CD4-positive, alpha-beta T cell treated with Interleukin-17A for 4 hours (primary cell): Measurements from ENCODE around the gene NUP54.

ENCODE experiments used
- DNase-seq: peaks from one replicate; pipeline ENCODE4 v3.0.0-alpha.2; 2020; ENCODE audit warnings: mixed read lengths

The NUP54 gene

GRCh38 chr4:76148142-76148865 is at the start of gene NUP54:
Gene NUP54 (minus strand): TSS chr4:76148397. CDS start chr4:76148374, 23 bp downstream.
- peak; percentile 95 for DNase-seq

GRCh38 chr4:76197031-76197743 is 49.0 kb upstream of the NUP54 start:
- DNase-seq = no peak

GRCh38 chr4:76196376-76196775 is 48.2 kb upstream of the NUP54 start:
- DNase-seq = no peak

GRCh38 chr4:76195326-76195725 is 47.1 kb upstream of the NUP54 start:
- DNase-seq = no peak

GRCh38 chr4:76194325-76194724 is 46.1 kb upstream of the NUP54 start:
- DNase-seq = no peak

GRCh38 chr4:76192236-76192635 is 44.0 kb upstream of the NUP54 start:
- no peak for DNase-seq

GRCh38 chr4:76188557-76188956 is 40.4 kb upstream of the NUP54 start:
- DNase-seq = no peak

GRCh38 chr4:76188149-76188548 is 40.0 kb upstream of the NUP54 start:
- DNase-seq = no peak

GRCh38 chr4:76187152-76187551 is 39.0 kb upstream of the NUP54 start:
- no peak for DNase-seq

- no peak for DNase-seq
Observed at GRCh38 chr4:76182463-76182862, 34.3 kb upstream of the NUP54 start.

- DNase-seq = peak; percentile 88
Observed at GRCh38 chr4:76179398-76180318, 31.5 kb upstream of the NUP54 start.

GRCh38 chr4:76178296-76178695 is 30.1 kb upstream of the NUP54 start:
- DNase-seq = no peak

- DNase-seq = no peak
Observed at GRCh38 chr4:76177709-76178108, 29.5 kb upstream of the NUP54 start.

GRCh38 chr4:76175336-76175735 is 27.1 kb upstream of the NUP54 start:
- DNase-seq = no peak

GRCh38 chr4:76174216-76174615 is 26.0 kb upstream of the NUP54 start:
- no peak for DNase-seq

- no peak for DNase-seq
Observed at GRCh38 chr4:76168688-76169087, 20.5 kb upstream of the NUP54 start.

- DNase-seq = no peak
Observed at GRCh38 chr4:76166480-76166879, 18.3 kb upstream of the NUP54 start.

GRCh38 chr4:76160355-76160754 is 12.2 kb upstream of the NUP54 start:
- DNase-seq = no peak

- DNase-seq = no peak
Observed at GRCh38 chr4:76156635-76157034, 8.4 kb upstream of the NUP54 start.

- DNase-seq = no peak
Observed at GRCh38 chr4:76155979-76156378, 7.8 kb upstream of the NUP54 start.

GRCh38 chr4:76153356-76153755 is 5.2 kb upstream of the NUP54 start:
- no peak for DNase-seq

GRCh38 chr4:76147454-76148141 is 599 bp downstream of the NUP54 start:
- no peak for DNase-seq

GRCh38 chr4:76144546-76144945 is 3.7 kb downstream of the NUP54 start:
- no peak for DNase-seq
